NCI-H524 (cell line): ENCODE results near the gene ADH1C.
"Not testable (repeated sequence)": the region's sequence is repeated elsewhere in the genome, so short reads cannot be mapped to it uniquely, and the experiment has no call there.

Experiments used
- DNase-seq, 2 experiments: peaks; one replicate each; lab custom pipeline; 2025; lab: John Stamatoyannopoulos, UW

Gene ADH1C

DNA sequence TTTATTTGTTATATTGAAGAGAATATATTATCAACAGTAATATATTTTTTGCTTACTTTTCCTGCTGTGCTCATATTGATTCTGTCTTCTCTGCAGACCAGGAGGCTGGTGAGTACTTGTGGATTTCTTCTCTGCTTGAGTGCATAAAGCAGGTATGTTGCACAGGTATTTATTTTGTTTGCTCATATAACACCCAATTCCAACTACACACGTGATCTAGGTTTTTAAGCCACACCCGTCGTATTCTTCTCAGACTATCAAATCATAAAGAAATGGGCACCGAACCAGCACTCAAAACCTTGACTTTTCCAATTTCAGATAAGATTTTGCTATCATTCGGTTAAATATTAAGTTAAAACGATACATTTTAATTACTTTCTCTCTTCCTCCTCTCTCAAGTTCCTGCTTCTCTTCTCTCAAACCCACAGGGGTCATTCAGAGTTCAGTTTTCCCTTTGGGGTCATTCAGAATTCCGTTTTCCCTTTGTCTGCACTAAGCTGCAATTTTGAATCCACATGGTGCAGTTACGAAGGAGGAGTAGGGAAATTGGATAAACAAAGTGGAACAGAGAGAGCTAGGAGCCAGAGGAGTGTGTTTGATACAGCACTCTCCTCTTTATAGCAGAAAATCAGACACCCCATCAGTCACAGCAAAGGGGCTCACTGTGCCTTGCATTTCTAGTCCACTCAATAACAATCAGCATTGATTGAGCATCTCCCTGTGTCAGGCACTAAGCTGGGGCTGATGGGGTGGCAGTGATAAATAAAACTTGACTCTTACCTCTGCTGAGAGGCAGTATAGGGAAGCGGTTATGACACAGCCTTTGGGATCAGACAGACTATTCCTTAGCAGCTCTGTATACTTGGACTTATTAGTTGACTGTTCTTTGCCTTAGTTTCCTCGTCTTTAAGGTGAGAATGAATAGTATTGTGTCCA is at the start of gene ADH1C:
ADH1C (minus strand) TSS at position 145 of the 936 bp plus-strand sequence; CDS start at position 74, 71 bp downstream.
- DNase-seq = no peak

GRCh38 chr4:99400831-99401230 is 48.3 kb upstream of the ADH1C start:
- no peak for DNase-seq

DNA sequence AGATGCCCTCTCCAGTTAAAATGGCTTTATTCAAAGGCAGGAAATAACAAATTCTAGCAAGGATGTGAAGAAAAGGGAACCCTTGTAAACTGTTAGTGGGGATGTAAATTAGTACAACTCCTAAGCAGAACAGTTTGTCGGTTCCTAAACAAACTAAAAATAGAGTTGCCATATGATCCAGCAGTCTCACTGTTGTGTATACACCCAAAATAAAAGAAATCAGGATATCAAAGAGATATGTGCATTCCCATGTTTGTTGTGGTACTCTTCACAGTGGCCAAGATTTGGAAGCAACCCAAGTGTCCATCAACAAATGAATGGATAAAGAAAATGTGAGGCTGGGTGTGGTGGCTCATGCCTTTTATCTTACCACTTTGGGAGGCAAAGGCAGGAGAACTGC is 46.5 kb upstream of the ADH1C start:
- no peak for DNase-seq

- no peak for DNase-seq
Observed at GRCh38 chr4:99395595-99396364, 43.2 kb upstream of the ADH1C start.

DNA sequence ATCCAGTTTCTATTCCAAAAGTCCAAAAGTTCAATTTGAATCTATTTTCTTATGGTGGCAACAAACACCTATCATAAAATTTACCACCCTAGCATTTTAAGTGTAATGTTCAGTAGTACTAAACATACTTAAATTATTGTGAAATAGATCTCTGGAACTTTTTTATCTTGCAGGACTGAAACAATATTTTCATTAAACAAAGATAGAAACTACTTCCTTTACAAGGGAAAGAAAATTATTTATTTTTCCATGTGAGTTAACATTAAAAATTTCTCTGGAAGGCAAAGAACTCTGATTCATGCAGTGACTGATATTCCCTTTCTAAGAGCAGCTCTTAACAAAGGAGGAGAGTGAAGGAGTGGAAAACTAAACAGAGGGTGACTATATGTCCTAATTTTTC is 42.4 kb upstream of the ADH1C start:
- no peak for DNase-seq

DNA sequence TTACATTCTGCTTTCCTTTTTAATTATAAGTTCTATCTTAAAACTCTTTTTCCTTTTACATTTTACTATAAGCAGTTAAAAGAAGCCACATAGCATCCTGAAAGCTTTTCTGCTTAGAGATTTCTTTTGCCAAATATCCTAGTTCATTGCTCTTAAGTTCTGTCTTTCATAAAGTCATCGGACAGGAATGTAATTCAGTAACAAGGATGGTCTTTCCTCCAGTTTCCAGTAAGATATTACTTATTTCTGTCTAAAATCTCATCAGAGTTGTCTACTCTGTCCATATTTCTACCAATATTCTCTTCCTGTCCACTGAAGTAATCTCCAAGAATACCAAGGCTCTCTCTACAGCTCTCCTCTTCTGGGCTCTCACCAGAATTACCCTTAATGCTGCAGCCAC is 37.5 kb upstream of the ADH1C start:
- DNase-seq = no peak

DNA sequence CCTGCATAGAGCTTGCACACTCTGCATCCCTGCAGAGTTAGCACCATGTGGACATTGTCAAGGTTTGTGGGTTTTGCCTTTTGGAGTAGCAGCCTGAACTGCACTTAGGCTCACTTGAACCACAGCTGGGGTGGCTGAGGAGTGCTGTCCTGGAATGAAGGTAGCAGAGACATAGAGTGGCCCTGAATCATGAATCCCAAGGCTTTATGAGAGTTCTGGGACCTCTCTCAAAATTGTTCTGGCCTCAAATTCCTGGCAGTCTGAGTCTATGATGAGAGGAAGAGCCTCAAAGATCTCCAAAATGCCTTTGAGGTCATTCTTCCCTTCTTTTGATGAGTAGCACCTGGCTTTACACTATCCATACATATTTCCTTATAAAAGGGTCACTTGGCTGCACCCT is 37.1 kb upstream of the ADH1C start:
- DNase-seq = no peak

- DNase-seq = no peak
Observed at GRCh38 chr4:99383833-99384392, 31.4 kb upstream of the ADH1C start.

- DNase-seq = no peak
Observed at GRCh38 chr4:99383399-99383798, 30.9 kb upstream of the ADH1C start.

GRCh38 chr4:99382745-99383360 is 30.3 kb upstream of the ADH1C start:
- DNase-seq = no peak

- DNase-seq = no peak
Observed at GRCh38 chr4:99381588-99382175, 29.1 kb upstream of the ADH1C start.

DNA sequence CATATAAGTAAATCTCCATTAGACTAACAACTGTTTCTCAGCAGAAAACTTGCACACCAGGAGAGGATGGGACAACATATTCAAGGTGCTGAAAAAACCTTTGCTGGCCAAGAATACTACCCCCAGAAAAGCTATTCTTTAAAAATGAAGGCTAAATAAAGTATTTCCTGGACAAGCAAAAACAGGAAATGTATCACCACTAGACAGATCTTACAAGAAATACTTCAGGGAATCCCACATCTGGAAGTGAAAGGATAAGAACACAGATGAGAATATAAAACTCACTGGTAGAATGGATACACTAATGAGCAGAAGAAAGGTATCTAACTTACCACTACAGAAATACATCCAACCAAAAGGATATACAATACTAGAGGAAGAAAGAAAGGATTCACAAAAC is 27.0 kb upstream of the ADH1C start:
- no peak for DNase-seq

DNA sequence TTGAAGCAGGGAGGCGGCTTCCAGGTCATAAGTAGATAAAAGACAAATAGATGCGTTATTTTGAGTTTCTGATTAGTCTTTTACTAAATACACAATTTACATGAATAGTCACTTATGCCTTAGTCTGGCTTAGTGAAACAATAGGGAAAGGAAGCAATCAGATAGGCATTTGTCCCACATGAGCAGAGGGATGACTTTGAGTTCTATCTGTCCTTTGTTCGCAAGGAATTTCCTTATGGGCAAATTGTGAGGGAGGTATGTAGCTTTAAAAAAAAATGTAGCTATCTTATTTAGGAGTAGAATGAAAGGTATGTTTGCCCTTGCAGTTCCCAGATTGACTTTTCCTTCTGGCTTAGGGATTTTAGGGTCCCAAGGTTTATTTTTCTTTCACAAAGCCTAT is 26.3 kb upstream of the ADH1C start:
- DNase-seq = no peak

- peak in 1 of 2 experiments; percentile 6 for DNase-seq
Observed at GRCh38 chr4:99377341-99377740, 24.8 kb upstream of the ADH1C start.

- DNase-seq = not testable (repeated sequence)
Observed at GRCh38 chr4:99372464-99372863, 19.9 kb upstream of the ADH1C start.

- not testable (repeated sequence) for DNase-seq
Observed at GRCh38 chr4:99367817-99368216, 15.3 kb upstream of the ADH1C start.

GRCh38 chr4:99366491-99366890 is 13.9 kb upstream of the ADH1C start:
- DNase-seq = no peak

DNA sequence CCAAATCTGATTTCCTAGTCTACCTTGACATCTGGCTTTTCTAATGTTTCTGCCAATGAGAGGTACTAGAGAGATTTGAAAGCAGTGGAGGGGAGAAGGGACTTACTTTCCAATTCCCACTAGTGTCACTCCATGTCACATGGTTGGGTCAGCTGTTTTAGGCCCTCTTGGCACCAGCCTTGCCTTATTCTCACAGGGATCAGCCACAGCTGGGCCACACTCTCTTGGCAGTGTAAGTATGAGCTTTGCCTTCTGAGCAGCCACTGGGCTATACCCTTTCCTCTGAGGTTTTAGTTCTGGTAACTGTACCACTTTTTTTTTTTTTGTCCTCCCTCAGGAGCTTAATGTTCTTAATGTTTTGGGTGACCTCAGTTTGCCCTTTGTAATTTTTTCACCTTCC is 10.2 kb upstream of the ADH1C start:
- DNase-seq = peak; percentile 54 to 78

DNA sequence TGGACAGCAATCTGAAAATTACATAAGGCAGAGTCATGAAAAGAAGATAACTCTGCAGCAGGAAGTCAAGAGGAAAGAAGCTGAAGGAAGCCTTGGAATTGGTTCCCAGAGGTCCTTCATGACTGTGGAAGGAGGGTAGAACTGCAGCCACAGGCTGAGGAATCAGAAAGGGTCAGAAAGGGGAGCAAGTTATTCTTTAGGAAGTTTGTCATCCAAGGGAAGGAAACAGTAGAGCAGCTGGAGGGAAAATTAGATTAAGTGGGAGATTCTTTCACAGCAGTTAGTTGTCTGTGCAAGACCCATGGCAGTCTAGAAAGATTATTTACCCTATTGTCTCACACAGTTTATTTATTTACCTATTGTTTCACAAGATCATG is 9.3 kb upstream of the ADH1C start:
- no peak for DNase-seq

GRCh38 chr4:99361268-99361898 is 8.8 kb upstream of the ADH1C start:
- DNase-seq = peak in 1 of 2 experiments; percentile 2

- no peak for DNase-seq
Observed at GRCh38 chr4:99359480-99360204, 7.1 kb upstream of the ADH1C start.
